Mesenchymal stem cell (in vitro differentiated cells and primary cell): Measurements from ENCODE around the gene CLMN.

Source experiments
- DNase-seq: peaks from one replicate; pipeline ENCODE4 v3.0.0-alpha.2; 2013
- H2AFZ ChIP-seq: one replicate; pipeline ENCODE4 v1.6.1; 2013; ENCODE audit warnings: low read depth, mild to moderate bottlenecking, control low read depth, inconsistent platforms, low read length, moderate library complexity
- H2AK5ac ChIP-seq: 2 replicates; pipeline ENCODE4 v1.6.1; 2013; ENCODE audit warnings: low read length, moderate library complexity, mild to moderate bottlenecking, inconsistent platforms; ENCODE audit not compliant: severe bottlenecking
- H2BK120ac ChIP-seq: one replicate; pipeline ENCODE4 v1.6.1; 2013; ENCODE audit warnings: low read depth, mild to moderate bottlenecking, inconsistent platforms, low read length, moderate library complexity
- H2BK12ac ChIP-seq, 2 experiments: one replicate each; pipeline ENCODE4 v1.6.1; 2013; ENCODE audit warnings: inconsistent platforms in 2 of 2, low read length in 2 of 2, mild to moderate bottlenecking in 2 of 2, moderate library complexity in 2 of 2, control low read depth in 1 of 2
- H2BK15ac ChIP-seq: one replicate; pipeline ENCODE4 v1.6.1; 2013; ENCODE audit warnings: mild to moderate bottlenecking, low read depth, inconsistent platforms; ENCODE audit not compliant: poor library complexity, severe bottlenecking
- H2BK5ac ChIP-seq: 2 replicates; pipeline ENCODE4 v1.6.1; 2013; ENCODE audit warnings: low read depth, mild to moderate bottlenecking, low read length, control low read depth, inconsistent platforms; ENCODE audit not compliant: poor library complexity, severe bottlenecking
- H3K14ac ChIP-seq, 2 experiments: one replicate each; pipeline ENCODE4 v1.6.1; 2013; ENCODE audit warnings: inconsistent platforms in 2 of 2, low read length in 2 of 2, control low read depth in 1 of 2, mild to moderate bottlenecking in 1 of 2, moderate library complexity in 1 of 2
- H3K18ac ChIP-seq, 2 experiments: one replicate each; pipeline ENCODE4 v1.6.1; 2013; ENCODE audit warnings: inconsistent platforms in 2 of 2, low read length in 2 of 2, control low read depth in 1 of 2, low read depth in 1 of 2, mild to moderate bottlenecking in 1 of 2
- H3K23ac ChIP-seq, 2 experiments: one replicate each; pipeline ENCODE4 v1.6.1; 2013; ENCODE audit warnings: inconsistent platforms in 2 of 2, low read length in 2 of 2, mild to moderate bottlenecking in 2 of 2, moderate library complexity in 2 of 2, control low read depth in 1 of 2
- H3K27ac ChIP-seq: 2 replicates; pipeline ENCODE4 v1.5.1; 2013; ENCODE audit warnings: mild to moderate bottlenecking, moderate library complexity, low read length, control low read depth, inconsistent platforms; ENCODE audit not compliant: poor library complexity, severe bottlenecking
- H3K27me3 ChIP-seq, 2 experiments: 2 replicates each; pipeline versions ENCODE4 v1.6.1 to v1.7.0; 2013; ENCODE audit warnings: low read length in 2 of 2, mild to moderate bottlenecking in 2 of 2, moderate library complexity in 2 of 2, control low read depth in 1 of 2, inconsistent platforms in 1 of 2; ENCODE audit not compliant: control insufficient read depth in 1 of 2, insufficient read depth in 1 of 2
- H3K36me3 ChIP-seq, 2 experiments: 2 replicates each; pipeline versions ENCODE4 v1.6.1 to v1.7.0; 2013; ENCODE audit warnings: low read length in 2 of 2, control low read depth in 1 of 2, inconsistent platforms in 1 of 2, low read depth in 1 of 2, mild to moderate bottlenecking in 1 of 2; ENCODE audit not compliant: insufficient read depth in 2 of 2, control insufficient read depth in 1 of 2
- H3K4ac ChIP-seq, 2 experiments: one replicate each; pipeline ENCODE4 v1.6.1; 2013; ENCODE audit warnings: inconsistent platforms in 2 of 2, low read length in 2 of 2, mild to moderate bottlenecking in 2 of 2, moderate library complexity in 2 of 2, control low read depth in 1 of 2, low read depth in 1 of 2
- H3K4me1 ChIP-seq: 2 replicates; pipeline ENCODE4 v1.6.1; 2013; ENCODE audit warnings: low read depth, low read length, control low read depth; ENCODE audit not compliant: control insufficient read depth, insufficient read depth
- H3K4me2 ChIP-seq: 2 replicates; pipeline ENCODE4 v1.6.1; 2013; ENCODE audit warnings: low read length, mild to moderate bottlenecking, inconsistent platforms; ENCODE audit not compliant: poor library complexity, severe bottlenecking
- H3K4me3 ChIP-seq, 2 experiments: 2 replicates each; pipeline versions ENCODE4 v1.5.1 to v1.7.0; 2013; ENCODE audit warnings: low read length in 2 of 2, mild to moderate bottlenecking in 2 of 2, control low read depth in 1 of 2, low read depth in 1 of 2; ENCODE audit not compliant: insufficient read depth in 1 of 2
- H3K79me1 ChIP-seq: replicated peaks from 2 replicates; pipeline ENCODE4 v1.6.1; 2013; ENCODE audit warnings: mild to moderate bottlenecking, control low read depth, low read length, inconsistent platforms; ENCODE audit not compliant: poor library complexity, severe bottlenecking
- H3K9ac ChIP-seq: 2 replicates; pipeline ENCODE4 v1.7.0; 2013; ENCODE audit warnings: mild to moderate bottlenecking, low read length, moderate library complexity
- H3K9me3 ChIP-seq: 2 replicates; pipeline ENCODE4 v1.7.0; 2013; ENCODE audit warnings: mild to moderate bottlenecking, low read length; ENCODE audit not compliant: control insufficient read depth
- H4K8ac ChIP-seq: one replicate; pipeline ENCODE4 v1.6.1; 2013; ENCODE audit warnings: inconsistent platforms, mild to moderate bottlenecking, low read length, moderate library complexity
- H4K91ac ChIP-seq: one replicate; pipeline ENCODE4 v1.6.1; 2013; ENCODE audit warnings: mild to moderate bottlenecking, low read length, inconsistent platforms
- WGBS: methylation state at CpG from one replicate; pipeline ENCODE4 v1.1.7; 2013; ENCODE audit warnings: mixed read lengths; 5-methylcytosine and 5-hydroxymethylcytosine counted together

CLMN gene

DNA sequence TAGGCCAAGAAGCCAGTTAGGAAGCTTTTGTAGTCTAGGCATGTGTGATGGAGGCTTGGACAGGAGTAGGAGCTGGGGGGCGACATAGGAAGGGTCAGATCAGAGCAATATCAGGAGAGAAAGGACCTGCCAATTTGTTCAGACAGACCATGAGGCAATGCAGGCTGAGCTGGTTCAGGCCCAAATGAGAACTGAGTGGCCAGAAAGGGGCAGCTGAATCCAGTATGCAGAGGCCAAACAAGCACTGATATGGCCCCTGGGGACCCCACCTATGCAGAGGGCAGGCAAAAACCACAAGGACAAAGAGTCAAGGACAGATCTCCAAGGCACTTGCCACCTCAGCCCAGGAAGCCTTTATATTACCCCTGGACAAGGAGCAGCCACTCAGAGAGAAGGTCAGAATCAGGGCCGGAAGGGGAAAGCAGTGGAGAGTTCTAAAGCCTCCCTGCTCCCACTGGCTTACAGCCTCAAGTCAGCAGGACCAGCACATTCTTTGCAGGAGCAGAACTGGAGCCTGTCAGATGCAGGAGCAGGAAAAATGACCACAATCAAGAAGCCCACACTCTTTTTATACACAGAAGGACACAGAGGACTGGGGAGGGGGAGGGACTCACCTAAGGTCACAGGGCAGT, 37.2 kb downstream of the CLMN start:
- H3K4me1 ChIP-seq: peaks cover 9% of the 10 kb centered on the region

DNA sequence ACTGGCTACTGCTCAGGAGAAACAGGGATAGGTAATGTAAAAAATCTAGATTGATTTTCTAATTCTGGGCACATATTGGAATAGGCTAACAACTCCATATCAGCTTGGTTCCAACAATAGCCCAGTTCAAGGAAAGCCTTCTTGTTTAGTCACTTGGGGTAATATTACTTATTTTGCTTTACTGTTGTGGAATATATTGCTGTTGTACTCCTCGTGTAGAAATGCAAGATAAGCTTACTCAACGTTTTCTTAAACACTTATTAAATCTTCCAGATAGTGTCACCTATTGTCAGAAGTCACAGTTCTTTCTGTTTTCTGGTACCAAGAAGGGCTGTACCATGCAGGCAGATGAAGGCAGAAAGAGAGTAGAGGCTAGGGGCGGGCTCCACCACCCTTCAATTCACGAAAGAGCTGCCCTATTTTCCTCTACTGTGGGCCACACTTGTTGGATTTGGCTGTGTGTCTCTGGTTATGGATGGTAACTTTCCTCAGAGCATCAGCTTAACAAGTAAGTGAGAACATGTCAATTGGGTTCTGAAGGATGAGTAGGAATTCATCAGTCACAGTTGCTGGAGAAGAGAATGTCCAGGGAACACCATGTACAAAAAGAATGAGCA, 38.0 kb downstream of the CLMN start:
- Histone ChIP-seq H2BK15ac (no peak overlapping the region), H2BK5ac (no peak overlapping the region), H2AFZ (no peak overlapping the region), H3K9ac (no peak overlapping the region), H2AK5ac (no peak overlapping the region), H4K8ac (no peak overlapping the region), H3K14ac (no peak overlapping the region), H3K23ac (no peak overlapping the region), H3K9me3 (no peaks in the 10 kb centered on the region), H3K4ac (no peak overlapping the region), H3K27me3 (no peaks in the 10 kb centered on the region), H4K91ac (no peak overlapping the region), H3K4me2 (no peak overlapping the region), H2BK12ac (no peak overlapping the region), H3K36me3 (peaks cover 0 to 3% of the 10 kb centered on the region in 2 experiments), H3K79me1 (peaks cover 28% of the 10 kb centered on the region), H2BK120ac (no peak overlapping the region), H3K27ac (no peak overlapping the region), H3K4me3 (no peak overlapping the region), H3K4me1 (peaks cover 6% of the 10 kb centered on the region), H3K18ac (no peak overlapping the region)
- DNase-seq: no peak
- WGBS: 95% methylated on average over 2 of the region's 4 CpGs

More for the DNA sequence above, 37.2 kb downstream of the CLMN start:
- WGBS: 71% methylated on average over 2 of the region's 2 CpGs
- Histone ChIP-seq H3K79me1 (peaks cover 28% of the 10 kb centered on the region), H2AFZ (no peak overlapping the region), H2BK5ac (no peak overlapping the region), H3K9ac (no peak overlapping the region), H3K4ac (no peak overlapping the region), H3K14ac (no peak overlapping the region), H3K27ac (no peak overlapping the region), H3K36me3 (peaks cover 0 to 8% of the 10 kb centered on the region in 2 experiments), H4K8ac (no peak overlapping the region), H2BK120ac (no peak overlapping the region), H3K9me3 (no peaks in the 10 kb centered on the region), H2BK12ac (no peak overlapping the region), H3K27me3 (no peaks in the 10 kb centered on the region), H2BK15ac (no peak overlapping the region), H4K91ac (no peak overlapping the region), H2AK5ac (peak overlapping the region; percentile 27), H3K4me2 (no peak overlapping the region), H3K4me3 (no peak overlapping the region), H3K18ac (no peak overlapping the region), H3K23ac (no peak overlapping the region)
- DNase-seq: no peak

DNA sequence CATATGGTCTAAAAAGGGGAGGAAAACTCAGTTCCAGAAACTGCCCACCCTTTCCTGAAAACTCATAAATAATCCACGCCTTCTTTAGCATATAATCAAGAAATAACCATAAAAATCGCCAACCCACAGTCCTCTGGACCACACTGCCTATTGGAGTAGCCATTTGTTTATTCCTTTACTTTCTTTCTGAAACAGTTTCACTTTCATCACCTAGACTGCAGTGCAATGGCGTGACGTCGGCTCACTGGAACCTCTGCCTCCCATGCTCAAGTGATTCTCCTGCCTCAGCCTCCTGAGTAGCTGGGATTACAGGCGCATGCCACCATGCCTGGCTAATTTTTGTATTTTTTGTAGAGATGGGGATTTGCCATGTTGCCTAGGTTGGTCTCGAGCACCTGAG, 44.2 kb downstream of the CLMN start:
- Histone ChIP-seq H2BK120ac (no peak overlapping the region), H2BK12ac (no peak overlapping the region), H3K4me1 (peaks cover 16% of the 10 kb centered on the region), H3K27ac (no peak overlapping the region), H3K27me3 (no peaks in the 10 kb centered on the region), H3K4ac (no peak overlapping the region), H3K9me3 (no peaks in the 10 kb centered on the region), H3K14ac (no peak overlapping the region), H3K4me2 (no peak overlapping the region), H3K18ac (no peak overlapping the region), H3K79me1 (peaks cover 31% of the 10 kb centered on the region), H2AK5ac (no peak overlapping the region), H3K36me3 (peaks cover 0 to 4% of the 10 kb centered on the region in 2 experiments), H3K4me3 (no peak overlapping the region), H3K9ac (no peak overlapping the region), H4K91ac (no peak overlapping the region), H4K8ac (no peak overlapping the region), H2BK15ac (no peak overlapping the region), H3K23ac (no peak overlapping the region), H2BK5ac (no peak overlapping the region), H2AFZ (no peak overlapping the region)
- no peak for DNase-seq
- WGBS: 96% methylated on average over 7 of the region's 7 CpGs

DNA sequence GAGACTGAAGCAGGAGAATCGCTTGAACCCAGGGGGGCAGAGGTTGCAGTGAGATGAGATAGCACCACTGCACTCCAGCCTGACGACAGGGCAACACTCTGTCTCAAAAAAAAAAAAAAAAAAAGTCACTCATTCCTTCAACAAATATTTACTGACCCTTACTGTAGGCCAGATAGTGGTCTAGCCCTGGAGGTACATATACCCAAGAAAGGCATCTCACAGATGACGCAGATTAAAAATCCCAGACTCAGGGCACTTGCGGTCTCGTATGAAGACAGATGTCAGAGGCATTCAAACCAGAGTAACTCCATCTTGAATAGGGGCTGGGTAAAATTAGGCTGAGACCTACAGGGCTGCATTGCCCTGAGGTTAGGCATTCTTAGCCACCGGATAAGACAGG, 44.8 kb downstream of the CLMN start:
- Histone ChIP-seq H2BK5ac (no peak overlapping the region), H2BK15ac (no peak overlapping the region), H3K4me2 (no peak overlapping the region), H2BK12ac (no peak overlapping the region), H3K14ac (no peak overlapping the region), H2BK120ac (no peak overlapping the region), H4K91ac (no peak overlapping the region), H3K18ac (no peak overlapping the region), H4K8ac (no peak overlapping the region), H3K23ac (no peak overlapping the region), H3K36me3 (peaks cover 0 to 4% of the 10 kb centered on the region in 2 experiments), H2AK5ac (peak overlapping the region; percentile 57), H3K4ac (no peak overlapping the region), H3K9ac (no peak overlapping the region), H3K4me1 (peaks cover 17% of the 10 kb centered on the region), H3K9me3 (no peaks in the 10 kb centered on the region), H3K27me3 (no peaks in the 10 kb centered on the region), H3K4me3 (no peak overlapping the region), H3K27ac (no peak overlapping the region), H3K79me1 (peaks cover 32% of the 10 kb centered on the region), H2AFZ (no peak overlapping the region)
- DNase-seq: no peak
- 90% methylated on average over 6 of the region's 6 CpGs for WGBS
